K562 (cell line): Measurements from ENCODE around the gene STAB2.

ENCODE experiments used
- ERF ChIP-seq: fragments of 450-650 bp; formaldehyde crosslinking; IDR thresholded peaks from 2 replicates; pipeline ENCODE4 v1.4.0; 2020; ENCODE audit warnings: mild to moderate bottlenecking, mixed read lengths
- FOXA3 ChIP-seq, 2 experiments: fragments of 450-650 bp in 1 of 2; sonication (generic) in 1 of 2; formaldehyde crosslinking; IDR thresholded peaks in 1 of 2; conservative IDR thresholded peaks in 1 of 2; 2 replicates each; pipeline versions ENCODE4 v1.4.0 to v1.8.0; 2020 to 2022; ENCODE audit warnings: mild to moderate bottlenecking in 2 of 2, missing genetic modification reagents in 1 of 2
- PRMT5 ChIP-seq: sonication (generic); formaldehyde crosslinking; IDR thresholded peaks from 2 replicates; pipeline ENCODE4 v1.5.0; 2020; ENCODE audit warnings: missing genetic modification reagents
- TAF1 ChIP-seq: IDR thresholded peaks from 2 replicates; pipeline ENCODE4 v1.6.1; 2011; ENCODE audit warnings: mild to moderate bottlenecking, low read length, moderate library complexity; ENCODE audit not compliant: insufficient read depth, control insufficient read depth, severe bottlenecking; ENCODE audit errors: extremely low read depth
- TFAP4 ChIP-seq: sonication (generic); formaldehyde crosslinking; IDR thresholded peaks from 2 replicates; pipeline ENCODE4 v1.8.0; 2022; ENCODE audit warnings: missing genetic modification reagents, mild to moderate bottlenecking, moderate library complexity, borderline replicate concordance
- ZNF12 ChIP-seq: sonication (generic); formaldehyde crosslinking; IDR thresholded peaks from 2 replicates; pipeline ENCODE4 v1.4.0; 2020; ENCODE audit warnings: mild to moderate bottlenecking, missing genetic modification reagents
- ZNF133 ChIP-seq: fragments of 250-450 bp; sonication (Bioruptor Pico); IDR thresholded peaks from 2 replicates; pipeline ENCODE4 v1.4.0; 2020; ENCODE audit warnings: mild to moderate bottlenecking
- ZNF184 ChIP-seq: sonication (generic); formaldehyde crosslinking; IDR thresholded peaks from 2 replicates; pipeline ENCODE4 v1.5.0; 2020; ENCODE audit warnings: missing genetic modification reagents

GRCh38 chr12:103782399-103782798, 195.3 kb downstream of the STAB2 start:
- no peak for TF ChIP-seq ZNF133
- TF ChIP-seq TFAP4 (CRISPR knock-in tag), result no peak
- no peak for TF ChIP-seq PRMT5 (CRISPR knock-in tag)
- TF ChIP-seq ZNF12 (CRISPR knock-in tag), result no peak
- no peak for TF ChIP-seq TAF1
- TF ChIP-seq FOXA3 (CRISPR knock-in tag; conservative IDR thresholded peaks at IDR 0.05 in 1 of 2, IDR thresholded peaks at IDR 0.05 in 1 of 2), result no peak
- TF ChIP-seq ZNF184, result no peak
- no peak for TF ChIP-seq ERF (CRISPR knock-in tag)
